WTC11 (cell line): ENCODE results near the gene SDF2. TPM values are rescaled to one million over a fixed set of nuclear protein-coding genes. Genes with fewer than 3 reads are reported as not detected.
A peak's percentile ranks its signal among the peaks of the same experiment; 100 is the strongest.

Experiments
- ATAC-seq: fragments of 200-7000 bp; cut with Tn5 transposase; 2 replicates; pipeline ENCODE4 v1.10.0; 2021; ENCODE audit warnings: mild to moderate bottlenecking, moderate library complexity
- CTCF ChIA-PET: fragments of 300-600 bp; sonication (Branson Sonifier 250); formaldehyde crosslinking; loops from one replicate; lab custom pipeline; 2021; ENCODE audit warnings: antibody characterized with exemption; lab: Charles Lee
- POLR2A ChIA-PET: fragments of 350-600 bp; sonication (Branson Sonifier 250); formaldehyde crosslinking; loops from one replicate; lab custom pipeline; 2021; ENCODE audit warnings: antibody characterized with exemption; lab: Charles Lee
- DNase-seq: peaks from one replicate; pipeline ENCODE4 v3.0.0; 2021; ENCODE audit warnings: low spot score
- H3K27ac Mint-ChIP-seq: 2 replicates; pipeline ENCODE4 v1.8.0; 2021; ENCODE audit warnings: mixed read lengths
- H3K27me3 Mint-ChIP-seq: 2 replicates; pipeline ENCODE4 v1.8.0; 2021; ENCODE audit warnings: low read depth, mild to moderate bottlenecking, moderate library complexity, mixed read lengths
- H3K36me3 Mint-ChIP-seq: 2 replicates; pipeline ENCODE4 v1.8.0; 2021; ENCODE audit warnings: mixed read lengths
- H3K4me1 Mint-ChIP-seq: 2 replicates; pipeline ENCODE4 v1.8.0; 2022; ENCODE audit warnings: mixed read lengths
- H3K4me3 Mint-ChIP-seq: 2 replicates; pipeline ENCODE4 v1.8.0; 2021; ENCODE audit warnings: mild to moderate bottlenecking, moderate library complexity, mixed read lengths
- H3K9me3 Mint-ChIP-seq: 2 replicates; pipeline ENCODE4 v1.8.0; 2021; ENCODE audit warnings: mixed read lengths
- CBFB ChIP-seq: sonication (generic); formaldehyde crosslinking; IDR thresholded peaks from 2 replicates; pipeline ENCODE4 v1.8.1; 2022; ENCODE audit warnings: mild to moderate bottlenecking, low read depth, missing genetic modification reagents
- CREB1 ChIP-seq: sonication (generic); formaldehyde crosslinking; IDR thresholded peaks from 2 replicates; pipeline ENCODE4 v1.8.0; 2023; ENCODE audit warnings: mild to moderate bottlenecking, missing genetic modification reagents
- ETV6 ChIP-seq: sonication (generic); formaldehyde crosslinking; IDR thresholded peaks from 2 replicates; pipeline ENCODE4 v1.8.1; 2022; ENCODE audit warnings: mild to moderate bottlenecking, missing genetic modification reagents
- NFE2L1 ChIP-seq: sonication (generic); formaldehyde crosslinking; IDR thresholded peaks from 2 replicates; pipeline ENCODE4 v1.8.1; 2023; ENCODE audit warnings: missing genetic modification reagents
- NFYB ChIP-seq: sonication (generic); formaldehyde crosslinking; conservative IDR thresholded peaks from 2 replicates; pipeline ENCODE4 v1.8.0; 2022; ENCODE audit warnings: low read depth, missing genetic modification reagents
- NR1H2 ChIP-seq: sonication (generic); formaldehyde crosslinking; IDR thresholded peaks from 2 replicates; pipeline ENCODE4 v1.9.0; 2021; ENCODE audit warnings: mild to moderate bottlenecking, moderate library complexity, missing genetic modification reagents
- NR2C2 ChIP-seq: sonication (generic); formaldehyde crosslinking; IDR thresholded peaks from 2 replicates; pipeline ENCODE4 v1.8.0; 2022; ENCODE audit warnings: mild to moderate bottlenecking, missing genetic modification reagents
- SOX15 ChIP-seq: fragments of 250-450 bp; sonication (Bioruptor Pico); IDR thresholded peaks from 2 replicates; pipeline ENCODE4 v1.9.0; 2021; ENCODE audit warnings: mild to moderate bottlenecking
- TP53 ChIP-seq: sonication (generic); formaldehyde crosslinking; IDR thresholded peaks from 2 replicates; pipeline ENCODE4 v1.8.1; 2023; ENCODE audit warnings: mild to moderate bottlenecking, missing genetic modification reagents
- ZNF219 ChIP-seq: sonication (generic); formaldehyde crosslinking; IDR thresholded peaks from 2 replicates; pipeline ENCODE4 v1.8.0; 2023; ENCODE audit warnings: missing genetic modification reagents, mild to moderate bottlenecking, borderline replicate concordance
- ZNF396 ChIP-seq: fragments of 250-450 bp; sonication (Bioruptor Pico); IDR thresholded peaks from 2 replicates; pipeline ENCODE4 v1.8.0; 2021; ENCODE audit warnings: mild to moderate bottlenecking, moderate library complexity, borderline replicate concordance
- ZNF671 ChIP-seq: fragments of 250-450 bp; sonication (Bioruptor Pico); IDR thresholded peaks from 2 replicates; pipeline ENCODE4 v1.8.0; 2021; ENCODE audit warnings: mild to moderate bottlenecking
- total RNA-seq: library from RNA; stranded (reverse); gene quantifications from 3 replicates; pipeline ENCODE4 v1.2.3, GENCODE V29; 2021
- TF ChIP-seq, protein P1 (sequence below): sonication (generic); formaldehyde crosslinking; IDR thresholded peaks from 2 replicates; pipeline ENCODE4 v1.8.1; 2023; ENCODE audit warnings: mild to moderate bottlenecking, missing genetic modification reagents, moderate library complexity
- TF ChIP-seq, protein P2 (sequence below): sonication (generic); formaldehyde crosslinking; IDR thresholded peaks from 2 replicates; pipeline ENCODE4 v1.8.0; 2023; ENCODE audit warnings: missing genetic modification reagents
- TF ChIP-seq, protein P3 (sequence below): sonication (generic); formaldehyde crosslinking; IDR thresholded peaks from 2 replicates; pipeline ENCODE4 v1.8.0; 2022; ENCODE audit warnings: mild to moderate bottlenecking, missing genetic modification reagents
- TF ChIP-seq, protein P4 (sequence below): sonication (generic); formaldehyde crosslinking; IDR thresholded peaks from 2 replicates; pipeline ENCODE4 v1.8.0; 2022; ENCODE audit warnings: mild to moderate bottlenecking, missing genetic modification reagents
- TF ChIP-seq, protein P5 (sequence below): sonication (generic); formaldehyde crosslinking; IDR thresholded peaks from 2 replicates; pipeline ENCODE4 v1.8.1; 2023; ENCODE audit warnings: mild to moderate bottlenecking, missing genetic modification reagents
- TF ChIP-seq, protein P6 (sequence below): sonication (generic); formaldehyde crosslinking; IDR thresholded peaks from 2 replicates; pipeline ENCODE4 v1.8.1; 2023; ENCODE audit warnings: mild to moderate bottlenecking, missing genetic modification reagents
- TF ChIP-seq, protein P7 (sequence below): sonication (generic); formaldehyde crosslinking; IDR thresholded peaks from 2 replicates; pipeline ENCODE4 v1.8.1; 2023; ENCODE audit warnings: mild to moderate bottlenecking, missing genetic modification reagents, borderline replicate concordance

The SDF2 gene
- total RNA-seq, 1 experiment from 2014 or later, result 49.4 TPM

DNA sequence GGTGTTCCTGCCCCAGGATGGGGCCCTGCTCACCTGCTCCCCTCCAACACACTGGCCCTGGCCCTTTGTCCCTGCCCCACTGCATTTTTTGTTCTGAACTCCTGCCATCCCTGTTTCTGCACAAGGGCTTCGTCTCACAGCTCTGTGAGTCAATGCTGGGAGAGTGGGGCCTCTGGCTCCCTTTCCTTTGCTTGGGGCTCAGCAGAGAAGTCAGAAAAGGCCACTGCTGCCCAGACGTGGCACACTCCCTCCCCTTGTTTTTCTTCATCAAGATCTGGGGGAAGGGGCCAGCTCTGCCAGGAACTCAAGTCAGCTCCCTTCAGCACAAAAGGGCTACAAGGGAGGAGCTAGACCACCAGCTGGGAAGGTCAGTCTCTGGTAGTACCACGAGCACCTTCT, 41.0 kb upstream of the SDF2 start:
- H3K27ac Mint-ChIP-seq, result peak overlapping the region; percentile 89
- no peak overlapping the region for H3K4me3 Mint-ChIP-seq
- no peak for TF ChIP-seq CREB1
- no peak for TF ChIP-seq NFE2L1 (CRISPR knock-in tag)
- no peak for TF ChIP-seq TP53 (CRISPR knock-in tag)
- no peak for TF ChIP-seq CBFB (CRISPR knock-in tag)
- no peak for TF ChIP-seq ZNF219
- TF ChIP-seq, protein P1, sequence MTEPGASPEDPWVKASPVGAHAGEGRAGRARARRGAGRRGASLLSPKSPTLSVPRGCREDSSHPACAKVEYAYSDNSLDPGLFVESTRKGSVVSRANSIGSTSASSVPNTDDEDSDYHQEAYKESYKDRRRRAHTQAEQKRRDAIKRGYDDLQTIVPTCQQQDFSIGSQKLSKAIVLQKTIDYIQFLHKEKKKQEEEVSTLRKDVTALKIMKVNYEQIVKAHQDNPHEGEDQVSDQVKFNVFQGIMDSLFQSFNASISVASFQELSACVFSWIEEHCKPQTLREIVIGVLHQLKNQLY (CRISPR knock-in tag), result no peak
- TF ChIP-seq, protein P2, sequence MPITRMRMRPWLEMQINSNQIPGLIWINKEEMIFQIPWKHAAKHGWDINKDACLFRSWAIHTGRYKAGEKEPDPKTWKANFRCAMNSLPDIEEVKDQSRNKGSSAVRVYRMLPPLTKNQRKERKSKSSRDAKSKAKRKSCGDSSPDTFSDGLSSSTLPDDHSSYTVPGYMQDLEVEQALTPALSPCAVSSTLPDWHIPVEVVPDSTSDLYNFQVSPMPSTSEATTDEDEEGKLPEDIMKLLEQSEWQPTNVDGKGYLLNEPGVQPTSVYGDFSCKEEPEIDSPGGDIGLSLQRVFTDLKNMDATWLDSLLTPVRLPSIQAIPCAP (CRISPR knock-in tag), result no peak
- TF ChIP-seq, protein P3, sequence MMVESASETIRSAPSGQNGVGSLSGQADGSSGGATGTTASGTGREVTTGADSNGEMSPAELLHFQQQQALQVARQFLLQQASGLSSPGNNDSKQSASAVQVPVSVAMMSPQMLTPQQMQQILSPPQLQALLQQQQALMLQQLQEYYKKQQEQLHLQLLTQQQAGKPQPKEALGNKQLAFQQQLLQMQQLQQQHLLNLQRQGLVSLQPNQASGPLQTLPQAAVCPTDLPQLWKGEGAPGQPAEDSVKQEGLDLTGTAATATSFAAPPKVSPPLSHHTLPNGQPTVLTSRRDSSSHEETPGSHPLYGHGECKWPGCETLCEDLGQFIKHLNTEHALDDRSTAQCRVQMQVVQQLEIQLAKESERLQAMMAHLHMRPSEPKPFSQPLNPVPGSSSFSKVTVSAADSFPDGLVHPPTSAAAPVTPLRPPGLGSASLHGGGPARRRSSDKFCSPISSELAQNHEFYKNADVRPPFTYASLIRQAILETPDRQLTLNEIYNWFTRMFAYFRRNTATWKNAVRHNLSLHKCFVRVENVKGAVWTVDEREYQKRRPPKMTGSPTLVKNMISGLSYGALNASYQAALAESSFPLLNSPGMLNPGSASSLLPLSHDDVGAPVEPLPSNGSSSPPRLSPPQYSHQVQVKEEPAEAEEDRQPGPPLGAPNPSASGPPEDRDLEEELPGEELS, result no peak
- no peak for TF ChIP-seq NR1H2 (CRISPR knock-in tag)
- TF ChIP-seq NFYB (CRISPR knock-in tag), result no peak
- TF ChIP-seq, protein P4, sequence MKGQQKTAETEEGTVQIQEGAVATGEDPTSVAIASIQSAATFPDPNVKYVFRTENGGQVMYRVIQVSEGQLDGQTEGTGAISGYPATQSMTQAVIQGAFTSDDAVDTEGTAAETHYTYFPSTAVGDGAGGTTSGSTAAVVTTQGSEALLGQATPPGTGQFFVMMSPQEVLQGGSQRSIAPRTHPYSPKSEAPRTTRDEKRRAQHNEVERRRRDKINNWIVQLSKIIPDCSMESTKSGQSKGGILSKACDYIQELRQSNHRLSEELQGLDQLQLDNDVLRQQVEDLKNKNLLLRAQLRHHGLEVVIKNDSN (CRISPR knock-in tag), result no peak
- TF ChIP-seq, protein P5, sequence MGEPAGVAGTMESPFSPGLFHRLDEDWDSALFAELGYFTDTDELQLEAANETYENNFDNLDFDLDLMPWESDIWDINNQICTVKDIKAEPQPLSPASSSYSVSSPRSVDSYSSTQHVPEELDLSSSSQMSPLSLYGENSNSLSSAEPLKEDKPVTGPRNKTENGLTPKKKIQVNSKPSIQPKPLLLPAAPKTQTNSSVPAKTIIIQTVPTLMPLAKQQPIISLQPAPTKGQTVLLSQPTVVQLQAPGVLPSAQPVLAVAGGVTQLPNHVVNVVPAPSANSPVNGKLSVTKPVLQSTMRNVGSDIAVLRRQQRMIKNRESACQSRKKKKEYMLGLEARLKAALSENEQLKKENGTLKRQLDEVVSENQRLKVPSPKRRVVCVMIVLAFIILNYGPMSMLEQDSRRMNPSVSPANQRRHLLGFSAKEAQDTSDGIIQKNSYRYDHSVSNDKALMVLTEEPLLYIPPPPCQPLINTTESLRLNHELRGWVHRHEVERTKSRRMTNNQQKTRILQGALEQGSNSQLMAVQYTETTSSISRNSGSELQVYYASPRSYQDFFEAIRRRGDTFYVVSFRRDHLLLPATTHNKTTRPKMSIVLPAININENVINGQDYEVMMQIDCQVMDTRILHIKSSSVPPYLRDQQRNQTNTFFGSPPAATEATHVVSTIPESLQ, result no peak
- no peak for TF ChIP-seq SOX15 (CRISPR knock-in tag)
- TF ChIP-seq NR2C2 (CRISPR knock-in tag), result no peak
- TF ChIP-seq ZNF671 (CRISPR knock-in tag), result no peak
- TF ChIP-seq, protein P6, sequence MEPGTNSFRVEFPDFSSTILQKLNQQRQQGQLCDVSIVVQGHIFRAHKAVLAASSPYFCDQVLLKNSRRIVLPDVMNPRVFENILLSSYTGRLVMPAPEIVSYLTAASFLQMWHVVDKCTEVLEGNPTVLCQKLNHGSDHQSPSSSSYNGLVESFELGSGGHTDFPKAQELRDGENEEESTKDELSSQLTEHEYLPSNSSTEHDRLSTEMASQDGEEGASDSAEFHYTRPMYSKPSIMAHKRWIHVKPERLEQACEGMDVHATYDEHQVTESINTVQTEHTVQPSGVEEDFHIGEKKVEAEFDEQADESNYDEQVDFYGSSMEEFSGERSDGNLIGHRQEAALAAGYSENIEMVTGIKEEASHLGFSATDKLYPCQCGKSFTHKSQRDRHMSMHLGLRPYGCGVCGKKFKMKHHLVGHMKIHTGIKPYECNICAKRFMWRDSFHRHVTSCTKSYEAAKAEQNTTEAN, result no peak
- no peak for TF ChIP-seq ETV6 (CRISPR knock-in tag)
- no peak for TF ChIP-seq ZNF396 (CRISPR knock-in tag)
- TF ChIP-seq, protein P7, sequence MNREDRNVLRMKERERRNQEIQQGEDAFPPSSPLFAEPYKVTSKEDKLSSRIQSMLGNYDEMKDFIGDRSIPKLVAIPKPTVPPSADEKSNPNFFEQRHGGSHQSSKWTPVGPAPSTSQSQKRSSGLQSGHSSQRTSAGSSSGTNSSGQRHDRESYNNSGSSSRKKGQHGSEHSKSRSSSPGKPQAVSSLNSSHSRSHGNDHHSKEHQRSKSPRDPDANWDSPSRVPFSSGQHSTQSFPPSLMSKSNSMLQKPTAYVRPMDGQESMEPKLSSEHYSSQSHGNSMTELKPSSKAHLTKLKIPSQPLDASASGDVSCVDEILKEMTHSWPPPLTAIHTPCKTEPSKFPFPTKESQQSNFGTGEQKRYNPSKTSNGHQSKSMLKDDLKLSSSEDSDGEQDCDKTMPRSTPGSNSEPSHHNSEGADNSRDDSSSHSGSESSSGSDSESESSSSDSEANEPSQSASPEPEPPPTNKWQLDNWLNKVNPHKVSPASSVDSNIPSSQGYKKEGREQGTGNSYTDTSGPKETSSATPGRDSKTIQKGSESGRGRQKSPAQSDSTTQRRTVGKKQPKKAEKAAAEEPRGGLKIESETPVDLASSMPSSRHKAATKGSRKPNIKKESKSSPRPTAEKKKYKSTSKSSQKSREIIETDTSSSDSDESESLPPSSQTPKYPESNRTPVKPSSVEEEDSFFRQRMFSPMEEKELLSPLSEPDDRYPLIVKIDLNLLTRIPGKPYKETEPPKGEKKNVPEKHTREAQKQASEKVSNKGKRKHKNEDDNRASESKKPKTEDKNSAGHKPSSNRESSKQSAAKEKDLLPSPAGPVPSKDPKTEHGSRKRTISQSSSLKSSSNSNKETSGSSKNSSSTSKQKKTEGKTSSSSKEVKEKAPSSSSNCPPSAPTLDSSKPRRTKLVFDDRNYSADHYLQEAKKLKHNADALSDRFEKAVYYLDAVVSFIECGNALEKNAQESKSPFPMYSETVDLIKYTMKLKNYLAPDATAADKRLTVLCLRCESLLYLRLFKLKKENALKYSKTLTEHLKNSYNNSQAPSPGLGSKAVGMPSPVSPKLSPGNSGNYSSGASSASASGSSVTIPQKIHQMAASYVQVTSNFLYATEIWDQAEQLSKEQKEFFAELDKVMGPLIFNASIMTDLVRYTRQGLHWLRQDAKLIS (CRISPR knock-in tag), result no peak
- TF ChIP-seq, all 79 proteins: peak for 0
- Mint-ChIP-seq H3K9me3 (no peaks in the 10 kb centered on the region), H3K36me3 (peaks cover 51% of the 10 kb centered on the region), H3K27me3 (no peaks in the 10 kb centered on the region), H3K4me1 (peaks cover 29% of the 10 kb centered on the region)
- ChIA-PET POLR2A (interaction anchor here (1.0 kb wide), 1 partner anchor 24 kb away, joined by 3 read pairs; no protein-coding TSS in a partner anchor), CTCF (interaction anchor here (0.8 to 1.9 kb wide), 5 partner anchors 9 to 59 kb away, joined by 3 to 8 read pairs (median 4); partner anchors contain the start of genes PROCA1, RPL23A and TLCD1)
- no peak for ATAC-seq
- DNase-seq, result no peak
